GM12872 (cell line): Measurements from ENCODE around the gene FAM24B.

Experiments used
- TF ChIP-seq, protein P1 (sequence below): IDR thresholded peaks from 3 replicates; pipeline ENCODE4 v1.5.1; 2011; ENCODE audit warnings: low read depth, mild to moderate bottlenecking, low read length, moderate library complexity; ENCODE audit not compliant: insufficient read depth

FAM24B gene

DNA sequence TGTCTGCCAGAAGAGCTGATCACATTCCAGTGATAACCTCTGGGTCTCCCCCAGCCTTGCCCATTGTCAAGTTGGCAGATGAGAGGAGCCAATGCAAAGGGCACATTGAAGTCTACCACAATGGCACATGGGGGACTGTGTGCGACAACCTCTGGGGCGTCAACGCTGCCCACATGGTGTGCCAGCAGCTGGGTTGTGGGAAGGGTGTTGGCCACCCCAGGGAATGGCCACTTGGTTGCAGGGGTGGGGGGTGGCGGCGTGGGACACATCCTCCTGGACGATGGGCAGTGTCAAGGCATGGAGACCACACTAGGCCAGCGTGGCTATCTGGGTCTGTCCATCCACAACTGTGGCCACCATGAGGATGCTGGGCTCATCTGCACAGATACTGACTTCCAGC is 77.1 kb downstream of the FAM24B start:
- TF ChIP-seq, protein P1, sequence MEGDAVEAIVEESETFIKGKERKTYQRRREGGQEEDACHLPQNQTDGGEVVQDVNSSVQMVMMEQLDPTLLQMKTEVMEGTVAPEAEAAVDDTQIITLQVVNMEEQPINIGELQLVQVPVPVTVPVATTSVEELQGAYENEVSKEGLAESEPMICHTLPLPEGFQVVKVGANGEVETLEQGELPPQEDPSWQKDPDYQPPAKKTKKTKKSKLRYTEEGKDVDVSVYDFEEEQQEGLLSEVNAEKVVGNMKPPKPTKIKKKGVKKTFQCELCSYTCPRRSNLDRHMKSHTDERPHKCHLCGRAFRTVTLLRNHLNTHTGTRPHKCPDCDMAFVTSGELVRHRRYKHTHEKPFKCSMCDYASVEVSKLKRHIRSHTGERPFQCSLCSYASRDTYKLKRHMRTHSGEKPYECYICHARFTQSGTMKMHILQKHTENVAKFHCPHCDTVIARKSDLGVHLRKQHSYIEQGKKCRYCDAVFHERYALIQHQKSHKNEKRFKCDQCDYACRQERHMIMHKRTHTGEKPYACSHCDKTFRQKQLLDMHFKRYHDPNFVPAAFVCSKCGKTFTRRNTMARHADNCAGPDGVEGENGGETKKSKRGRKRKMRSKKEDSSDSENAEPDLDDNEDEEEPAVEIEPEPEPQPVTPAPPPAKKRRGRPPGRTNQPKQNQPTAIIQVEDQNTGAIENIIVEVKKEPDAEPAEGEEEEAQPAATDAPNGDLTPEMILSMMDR = no peak
